ENCODE measurements around the gene DAB1.

DNA sequence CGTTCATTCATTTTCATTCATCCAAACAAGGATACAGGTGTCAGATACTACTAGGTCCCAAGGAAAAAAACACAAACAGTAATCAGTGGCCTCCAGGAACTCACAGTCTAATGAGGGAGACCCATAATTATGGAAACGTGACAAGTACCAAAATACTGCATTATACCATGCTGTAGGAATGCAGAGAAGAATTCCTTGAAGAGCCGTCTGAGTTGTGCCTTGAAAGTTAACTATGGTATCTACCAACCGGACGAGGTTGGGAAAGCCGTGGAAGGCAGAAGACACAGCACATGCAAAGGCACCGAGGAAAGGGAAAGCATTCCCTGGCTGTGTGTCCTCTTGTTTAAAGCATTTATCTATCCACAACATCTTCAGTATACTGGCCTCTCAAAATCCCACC lies 206.0 kb downstream of the DAB1 start:
- TF ChIP-seq, protein P1, sequence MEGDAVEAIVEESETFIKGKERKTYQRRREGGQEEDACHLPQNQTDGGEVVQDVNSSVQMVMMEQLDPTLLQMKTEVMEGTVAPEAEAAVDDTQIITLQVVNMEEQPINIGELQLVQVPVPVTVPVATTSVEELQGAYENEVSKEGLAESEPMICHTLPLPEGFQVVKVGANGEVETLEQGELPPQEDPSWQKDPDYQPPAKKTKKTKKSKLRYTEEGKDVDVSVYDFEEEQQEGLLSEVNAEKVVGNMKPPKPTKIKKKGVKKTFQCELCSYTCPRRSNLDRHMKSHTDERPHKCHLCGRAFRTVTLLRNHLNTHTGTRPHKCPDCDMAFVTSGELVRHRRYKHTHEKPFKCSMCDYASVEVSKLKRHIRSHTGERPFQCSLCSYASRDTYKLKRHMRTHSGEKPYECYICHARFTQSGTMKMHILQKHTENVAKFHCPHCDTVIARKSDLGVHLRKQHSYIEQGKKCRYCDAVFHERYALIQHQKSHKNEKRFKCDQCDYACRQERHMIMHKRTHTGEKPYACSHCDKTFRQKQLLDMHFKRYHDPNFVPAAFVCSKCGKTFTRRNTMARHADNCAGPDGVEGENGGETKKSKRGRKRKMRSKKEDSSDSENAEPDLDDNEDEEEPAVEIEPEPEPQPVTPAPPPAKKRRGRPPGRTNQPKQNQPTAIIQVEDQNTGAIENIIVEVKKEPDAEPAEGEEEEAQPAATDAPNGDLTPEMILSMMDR (IDR thresholded peaks at IDR 0.05) = no peak
- no peak for TF ChIP-seq POLR2A (IDR thresholded peaks at IDR 0.05)
- no peak for TF ChIP-seq EP300 (IDR thresholded peaks at IDR 0.05)

Measured in sigmoid colon (tissue), 4 donors.